ENCODE data around the gene C1QC.

Gene C1QC

DNA sequence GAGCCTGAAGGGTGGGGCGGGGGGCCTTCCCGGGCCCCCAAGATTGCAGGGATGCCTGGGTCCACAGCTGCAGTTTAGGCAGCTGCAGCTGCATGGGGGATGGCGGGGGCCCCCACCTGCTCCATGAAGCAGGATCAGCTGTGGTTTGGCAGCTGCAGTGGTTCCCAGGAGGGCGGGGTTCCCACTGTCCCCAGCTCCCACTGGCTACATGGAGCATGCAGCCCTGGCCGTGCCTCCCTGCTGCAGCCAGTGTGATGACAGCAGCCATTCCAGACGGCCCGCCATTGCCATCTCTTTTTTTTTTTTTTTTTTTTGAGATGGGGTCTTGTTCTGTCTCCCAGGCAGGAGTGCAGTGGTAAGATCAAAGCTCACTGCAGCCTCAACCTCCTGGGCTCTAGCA is 8.0 kb upstream of the C1QC start:
- in situ Hi-C loops (cut with HindIII; ENCODE audit: low sequenced_read_pairs), result no loop called here
- H3K4me3 ChIP-seq (ENCODE audit: low read depth, low read length), result no peak overlapping the region
- TF ChIP-seq, protein P1, sequence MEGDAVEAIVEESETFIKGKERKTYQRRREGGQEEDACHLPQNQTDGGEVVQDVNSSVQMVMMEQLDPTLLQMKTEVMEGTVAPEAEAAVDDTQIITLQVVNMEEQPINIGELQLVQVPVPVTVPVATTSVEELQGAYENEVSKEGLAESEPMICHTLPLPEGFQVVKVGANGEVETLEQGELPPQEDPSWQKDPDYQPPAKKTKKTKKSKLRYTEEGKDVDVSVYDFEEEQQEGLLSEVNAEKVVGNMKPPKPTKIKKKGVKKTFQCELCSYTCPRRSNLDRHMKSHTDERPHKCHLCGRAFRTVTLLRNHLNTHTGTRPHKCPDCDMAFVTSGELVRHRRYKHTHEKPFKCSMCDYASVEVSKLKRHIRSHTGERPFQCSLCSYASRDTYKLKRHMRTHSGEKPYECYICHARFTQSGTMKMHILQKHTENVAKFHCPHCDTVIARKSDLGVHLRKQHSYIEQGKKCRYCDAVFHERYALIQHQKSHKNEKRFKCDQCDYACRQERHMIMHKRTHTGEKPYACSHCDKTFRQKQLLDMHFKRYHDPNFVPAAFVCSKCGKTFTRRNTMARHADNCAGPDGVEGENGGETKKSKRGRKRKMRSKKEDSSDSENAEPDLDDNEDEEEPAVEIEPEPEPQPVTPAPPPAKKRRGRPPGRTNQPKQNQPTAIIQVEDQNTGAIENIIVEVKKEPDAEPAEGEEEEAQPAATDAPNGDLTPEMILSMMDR (IDR thresholded peaks at IDR 0.05; ENCODE audit: low read depth, low read length), result no peak
- no peak for DNase-seq (ENCODE audit: low read depth, low spot score)

DNA sequence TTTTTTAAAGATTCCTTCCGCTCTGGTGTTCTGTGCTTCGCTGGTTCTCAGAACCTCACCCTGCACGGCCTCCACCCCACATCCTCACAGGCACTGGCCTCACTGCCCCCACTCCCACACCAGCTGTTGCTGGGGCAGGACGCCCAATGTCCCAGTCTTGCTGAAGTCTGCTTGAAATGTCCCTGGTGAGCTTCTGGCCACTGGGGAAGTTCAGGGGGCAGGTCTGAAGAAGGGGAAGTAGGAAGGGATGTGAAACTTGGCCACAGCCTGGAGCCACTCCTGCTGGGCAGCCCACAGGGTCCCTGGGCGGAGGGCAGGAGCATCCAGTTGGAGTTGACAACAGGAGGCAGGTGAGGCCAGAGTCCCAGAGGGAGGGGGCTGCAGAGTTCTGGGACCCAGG is 7.1 kb upstream of the C1QC start, which contains the start of gene C1QA:
Gene C1QA, plus strand, starts transcription at position 276 of the 400 bp plus-strand sequence. CDS start 989 bp downstream, outside the sequence.
- TF ChIP-seq, protein P1 (IDR thresholded peaks at IDR 0.05; ENCODE audit: low read depth, low read length), result no peak
- in situ Hi-C loops (cut with HindIII; ENCODE audit: low sequenced_read_pairs), result no loop called here
- DNase-seq (ENCODE audit: low read depth, low spot score), result no peak
- H3K4me3 ChIP-seq (ENCODE audit: low read depth, low read length), result no peak within 1 kb of the TSS

DNA sequence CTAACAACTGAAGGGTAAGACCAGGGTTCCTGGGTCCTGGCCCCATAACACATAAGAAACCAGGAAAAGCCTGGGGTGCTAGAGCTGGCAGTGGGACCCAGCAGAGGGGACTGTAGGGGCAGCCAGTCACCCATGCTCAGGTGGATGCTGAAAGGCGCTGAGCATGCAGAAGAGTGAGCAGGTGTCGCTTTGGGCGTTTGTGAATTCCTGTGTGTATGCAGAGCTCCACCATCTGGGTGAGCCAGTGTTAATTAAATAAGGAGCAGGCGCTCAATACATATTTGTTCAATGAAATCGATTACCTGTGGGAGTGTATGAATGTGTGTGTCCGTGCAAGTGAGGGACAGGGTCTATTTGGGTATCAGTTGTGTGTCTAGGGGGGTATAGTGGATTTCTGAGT is 6.5 kb upstream of the C1QC start:
- no peak for DNase-seq (ENCODE audit: low read depth, low spot score)
- in situ Hi-C loops (cut with HindIII; ENCODE audit: low sequenced_read_pairs), result no loop called here
- H3K4me3 ChIP-seq (ENCODE audit: low read depth, low read length), result no peak overlapping the region
- TF ChIP-seq, protein P1 (IDR thresholded peaks at IDR 0.05; ENCODE audit: low read depth, low read length), result no peak

DNA sequence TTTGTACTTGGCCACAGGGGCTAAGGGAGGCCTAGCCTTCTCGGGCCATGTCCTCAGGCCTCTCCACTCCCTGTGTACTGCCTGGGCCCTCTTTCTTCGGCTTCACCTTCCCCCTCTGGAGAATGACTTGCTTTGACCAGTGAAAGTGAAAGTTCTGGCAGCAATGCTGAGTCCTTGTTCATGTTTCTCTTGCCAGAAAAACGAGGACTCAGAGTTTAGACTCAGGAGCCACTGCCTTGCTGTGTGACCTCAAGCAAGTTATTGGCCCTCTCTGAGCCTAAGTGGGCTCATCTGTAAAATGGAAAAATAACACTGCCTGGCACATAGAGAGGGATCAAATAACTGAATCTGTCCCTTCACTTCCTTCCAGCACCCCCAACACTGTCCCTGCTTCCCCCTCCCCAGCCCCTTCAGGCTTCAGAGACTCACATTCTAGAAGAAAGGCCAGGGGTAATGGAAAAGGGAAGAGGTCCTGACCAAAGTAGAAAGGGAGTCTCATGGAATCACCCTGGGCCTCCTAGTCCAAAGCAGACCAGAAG is 5.5 kb upstream of the C1QC start:
- TF ChIP-seq, protein P1 (IDR thresholded peaks at IDR 0.05; ENCODE audit: low read depth, low read length), result no peak

DNA sequence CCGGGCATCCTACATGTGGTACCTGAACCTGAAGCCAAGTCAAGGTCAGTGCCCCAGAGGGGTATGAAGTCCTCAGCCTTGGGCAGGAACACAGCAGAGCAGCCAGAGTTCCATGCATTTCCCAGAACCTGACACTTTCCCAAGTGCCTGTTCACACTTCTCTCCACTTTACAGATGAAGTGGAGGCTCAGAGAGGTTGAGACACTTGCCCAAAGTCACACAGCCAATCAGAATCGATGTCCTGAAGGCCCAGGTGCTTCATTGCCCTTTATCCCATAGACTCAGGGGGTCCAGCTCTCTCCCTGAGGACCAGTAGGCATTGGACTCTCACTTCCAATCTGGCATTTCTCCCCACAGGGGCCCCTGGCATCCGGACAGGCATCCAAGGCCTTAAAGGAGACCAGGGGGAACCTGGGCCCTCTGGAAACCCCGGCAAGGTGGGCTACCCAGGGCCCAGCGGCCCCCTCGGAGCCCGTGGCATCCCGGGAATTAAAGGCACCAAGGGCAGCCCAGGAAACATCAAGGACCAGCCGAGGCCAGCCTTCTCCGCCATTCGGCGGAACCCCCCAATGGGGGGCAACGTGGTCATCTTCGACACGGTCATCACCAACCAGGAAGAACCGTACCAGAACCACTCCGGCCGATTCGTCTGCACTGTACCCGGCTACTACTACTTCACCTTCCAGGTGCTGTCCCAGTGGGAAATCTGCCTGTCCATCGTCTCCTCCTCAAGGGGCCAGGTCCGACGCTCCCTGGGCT is 4.8 kb upstream of the C1QC start:
- no peak overlapping the region for H3K4me3 ChIP-seq (ENCODE audit: low read depth, low read length)
- TF ChIP-seq, protein P1 (IDR thresholded peaks at IDR 0.05; ENCODE audit: low read depth, low read length), result no peak
- DNase-seq (ENCODE audit: low read depth, low spot score), result no peak
- in situ Hi-C loops (cut with HindIII; ENCODE audit: low sequenced_read_pairs), result no loop called here

More for the DNA sequence above, 5.5 kb upstream of the C1QC start:
- DNase-seq (ENCODE audit: low read depth, low spot score), result no peak
- no peak overlapping the region for H3K4me3 ChIP-seq (ENCODE audit: low read depth, low read length)
- in situ Hi-C loops (cut with HindIII; ENCODE audit: low sequenced_read_pairs), result no loop called here

DNA sequence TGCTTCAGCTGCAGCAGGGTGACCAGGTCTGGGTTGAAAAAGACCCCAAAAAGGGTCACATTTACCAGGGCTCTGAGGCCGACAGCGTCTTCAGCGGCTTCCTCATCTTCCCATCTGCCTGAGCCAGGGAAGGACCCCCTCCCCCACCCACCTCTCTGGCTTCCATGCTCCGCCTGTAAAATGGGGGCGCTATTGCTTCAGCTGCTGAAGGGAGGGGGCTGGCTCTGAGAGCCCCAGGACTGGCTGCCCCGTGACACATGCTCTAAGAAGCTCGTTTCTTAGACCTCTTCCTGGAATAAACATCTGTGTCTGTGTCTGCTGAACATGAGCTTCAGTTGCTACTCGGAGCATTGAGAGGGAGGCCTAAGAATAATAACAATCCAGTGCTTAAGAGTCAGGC is 4.1 kb upstream of the C1QC start:
- TF ChIP-seq, protein P1 (IDR thresholded peaks at IDR 0.05; ENCODE audit: low read depth, low read length), result no peak
- no peak overlapping the region for H3K4me3 ChIP-seq (ENCODE audit: low read depth, low read length)
- peak; percentile 33 for DNase-seq (ENCODE audit: low read depth, low spot score)
- in situ Hi-C loops (cut with HindIII; ENCODE audit: low sequenced_read_pairs), result no loop called here

Measured in astrocyte of the spinal cord (primary cell).